ENCODE measurements around the gene TMPRSS6.

TMPRSS6 gene

GRCh38 chr22:37109242-37109917 lies at the start of gene TMPRSS6:
Gene TMPRSS6, minus strand, starts transcription at chr22:37109713. Its CDS starts 6,296 bp downstream, at chr22:37103417.
- DNase-seq, result peak; percentile 49

DNA sequence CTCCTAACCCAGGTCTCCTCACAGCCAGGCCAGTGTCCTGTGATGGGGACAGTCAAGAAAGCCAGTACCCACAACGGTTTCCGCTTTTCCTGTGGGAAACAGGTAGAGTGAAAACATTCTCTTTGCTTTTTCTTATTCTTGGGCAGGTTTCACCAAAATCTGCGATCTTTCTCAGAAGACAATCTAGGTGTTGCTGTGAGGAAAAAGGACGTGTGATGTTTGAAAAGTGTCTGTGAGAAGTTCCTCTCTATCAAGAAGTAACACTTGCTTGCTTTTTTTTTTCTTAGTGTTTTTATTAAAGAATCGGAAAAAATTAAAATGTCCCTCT lies 49.4 kb upstream of the TMPRSS6 start:
- no peak for DNase-seq

GRCh38 chr22:37157516-37158285 lies 48.2 kb upstream of the TMPRSS6 start:
- DNase-seq, result no peak

DNA sequence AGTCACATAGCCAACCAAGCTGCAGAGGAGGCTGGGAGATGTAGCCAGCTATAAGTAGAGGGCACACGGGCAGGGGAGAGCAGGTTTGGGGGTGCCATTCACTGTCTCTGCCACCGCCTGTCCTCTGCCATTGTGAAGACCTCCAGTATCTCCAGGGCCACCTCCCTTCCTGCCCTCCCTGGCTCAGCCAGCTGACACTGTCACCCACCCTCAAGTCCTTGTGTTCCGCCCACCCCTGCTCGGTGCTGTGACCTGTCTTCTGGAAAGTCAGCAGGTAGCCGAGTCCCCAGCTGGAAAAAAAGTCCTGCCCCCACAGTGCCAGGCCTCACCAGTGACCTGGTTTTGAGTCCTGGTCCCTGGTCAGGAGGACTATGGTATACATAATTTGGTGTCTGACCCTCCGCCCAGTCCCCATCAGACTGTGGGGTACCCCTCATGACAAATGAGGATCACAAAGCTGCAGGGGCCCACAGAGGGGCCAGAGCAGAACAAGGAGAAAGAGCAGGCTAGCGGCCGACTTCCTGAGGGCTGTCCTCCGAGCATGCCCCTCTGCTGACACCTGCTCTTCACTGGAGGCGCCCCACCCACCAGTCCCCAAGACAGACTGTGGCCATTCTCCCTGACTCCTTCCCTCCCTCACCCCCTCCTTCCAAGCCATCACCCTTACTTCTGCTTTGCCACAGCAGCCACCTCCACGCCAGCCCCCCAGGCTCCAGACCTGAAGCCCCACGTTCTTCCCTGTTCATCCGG lies 47.3 kb upstream of the TMPRSS6 start:
- DNase-seq, result no peak

GRCh38 chr22:37155971-37156370 lies 46.5 kb upstream of the TMPRSS6 start:
- DNase-seq, result no peak

DNA sequence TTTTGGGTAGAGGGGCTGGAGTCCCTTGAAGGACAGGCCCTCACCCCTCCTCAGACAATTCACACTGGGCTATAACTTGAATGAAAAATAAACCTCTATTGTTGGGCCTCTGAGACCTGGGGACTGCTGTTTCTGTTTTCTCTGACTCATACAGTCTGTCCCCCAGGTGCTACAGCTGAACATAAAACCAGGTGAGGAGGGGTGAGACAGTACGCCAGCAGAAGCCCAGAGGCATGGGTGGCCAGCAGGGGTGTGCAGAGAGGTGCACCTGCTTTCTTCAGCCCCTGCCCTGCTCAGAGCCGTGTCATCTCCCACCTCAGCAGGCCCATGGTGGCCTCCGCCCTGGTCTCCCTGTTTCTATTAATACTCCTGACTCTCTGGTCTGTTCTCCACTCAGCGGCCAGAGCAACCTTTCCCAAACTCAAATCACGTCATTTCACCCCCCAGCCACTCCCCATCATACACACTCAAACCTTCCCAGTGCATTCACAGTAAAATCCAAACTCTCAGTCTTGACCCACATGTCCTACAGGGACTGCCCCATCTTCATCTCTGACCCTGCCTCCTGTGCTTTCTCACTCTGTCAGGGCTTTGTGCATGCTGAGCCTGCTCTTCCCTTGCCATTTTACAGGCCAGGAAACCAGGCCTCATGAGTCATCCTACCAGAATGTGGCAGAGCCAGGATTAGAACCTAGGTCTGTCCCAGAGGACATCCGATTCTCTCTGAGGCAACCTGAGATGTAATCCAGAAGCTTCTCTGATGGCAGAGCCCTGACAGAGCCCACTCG lies 45.6 kb upstream of the TMPRSS6 start:
- DNase-seq, result no peak

GRCh38 chr22:37153901-37154300 lies 44.4 kb upstream of the TMPRSS6 start:
- DNase-seq, result no peak

DNA sequence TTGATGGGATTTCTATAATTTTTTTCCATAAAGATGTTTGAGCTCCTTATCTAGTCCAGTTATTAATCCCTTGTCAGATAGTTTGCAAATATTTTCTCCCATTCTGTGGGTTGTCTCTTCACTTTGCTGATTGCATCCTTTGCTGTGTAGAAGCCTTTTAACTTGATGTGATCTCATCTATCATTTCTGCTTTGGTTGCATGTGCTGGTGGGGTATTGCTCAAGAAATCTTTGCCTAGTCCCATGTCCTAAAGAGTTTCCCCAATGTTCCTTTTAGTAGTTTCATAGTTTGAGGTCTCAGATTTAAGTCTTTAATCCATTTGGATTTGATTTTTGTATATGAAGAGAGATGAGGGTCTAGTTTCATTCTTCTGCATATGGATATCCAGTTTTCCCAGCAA lies 41.9 kb upstream of the TMPRSS6 start:
- DNase-seq, result no peak

DNA sequence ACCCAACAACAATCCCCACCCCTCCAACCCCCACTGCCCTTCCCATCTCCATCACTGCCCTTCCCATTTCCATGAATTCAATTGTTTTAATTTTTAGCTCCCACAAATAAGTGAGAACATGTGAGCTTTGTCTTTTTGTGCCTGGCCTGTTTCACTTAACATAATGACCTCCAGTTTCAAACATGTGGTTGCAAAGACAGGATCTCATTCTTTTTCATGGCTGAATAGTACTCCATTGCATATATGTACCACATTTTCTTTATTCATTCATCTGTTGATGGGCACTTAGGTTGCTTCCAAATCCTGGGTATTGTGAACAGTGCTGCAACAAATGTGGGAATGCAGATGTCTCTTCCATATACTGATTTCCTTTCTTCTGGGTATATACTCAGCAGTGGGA lies 41.2 kb upstream of the TMPRSS6 start:
- no peak for DNase-seq

- no peak for DNase-seq
Measured at GRCh38 chr22:37148742-37149665, 39.5 kb upstream of the TMPRSS6 start.

- DNase-seq, result no peak
Measured at GRCh38 chr22:37148031-37148651, 38.6 kb upstream of the TMPRSS6 start.

DNA sequence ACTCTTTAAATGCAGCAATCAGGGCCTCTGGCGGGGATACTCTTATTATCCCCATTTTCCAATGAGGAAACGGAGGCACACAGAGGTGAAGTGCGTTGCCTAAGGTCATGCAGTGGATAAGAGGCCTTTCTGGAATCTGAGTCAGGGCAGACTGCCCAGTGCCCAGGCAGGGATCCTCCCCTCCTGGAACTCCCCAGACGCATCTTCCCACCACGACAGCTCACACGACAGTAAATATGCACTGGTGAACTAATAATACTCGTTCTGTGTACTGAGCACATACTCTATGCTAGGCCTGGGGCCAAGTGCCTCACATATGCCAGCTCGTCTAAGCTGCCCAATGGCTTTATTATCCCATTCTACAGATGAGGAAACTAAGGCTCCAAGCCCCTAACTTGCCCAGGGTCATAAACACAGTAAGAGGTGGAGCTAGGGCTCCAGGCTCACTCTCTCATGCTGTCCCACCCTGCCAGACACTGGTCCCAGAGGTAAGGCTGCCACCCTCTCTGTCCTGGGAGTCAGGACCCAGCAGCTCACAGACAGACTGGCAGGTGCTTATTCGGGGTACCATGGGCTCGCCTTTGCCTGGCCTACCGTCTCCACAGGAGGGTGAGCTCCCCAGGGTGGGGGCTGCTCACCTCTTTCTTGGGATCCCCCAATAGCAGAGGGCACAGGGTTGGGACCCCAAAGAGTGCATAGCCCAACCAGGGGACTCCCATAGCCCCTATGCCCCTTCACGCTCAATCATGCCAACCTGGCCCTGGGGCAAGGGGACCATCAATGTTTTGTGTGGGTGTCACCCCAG lies 37.9 kb upstream of the TMPRSS6 start:
- DNase-seq, result no peak

GRCh38 chr22:37146507-37147180 lies 37.1 kb upstream of the TMPRSS6 start:
- DNase-seq, result no peak

DNA sequence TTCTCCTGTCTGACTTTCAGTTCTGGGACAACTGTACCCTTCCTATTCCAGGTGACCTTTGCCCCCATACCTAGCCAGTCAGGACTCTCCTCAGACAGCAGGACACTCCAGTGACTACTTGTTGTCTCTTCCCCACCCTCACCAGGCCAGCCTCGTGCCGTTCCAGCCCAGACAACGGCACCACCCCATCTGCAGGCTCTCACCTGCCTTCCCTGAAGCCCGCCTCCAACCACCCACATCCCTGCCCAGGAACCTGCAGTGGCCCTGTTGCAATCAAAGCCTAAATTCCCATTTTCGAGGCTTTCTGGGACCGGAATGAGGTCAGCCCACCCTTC lies 36.5 kb upstream of the TMPRSS6 start:
- no peak for DNase-seq

GRCh38 chr22:37145180-37146050 lies 35.9 kb upstream of the TMPRSS6 start:
- peak; percentile 3 for DNase-seq

DNA sequence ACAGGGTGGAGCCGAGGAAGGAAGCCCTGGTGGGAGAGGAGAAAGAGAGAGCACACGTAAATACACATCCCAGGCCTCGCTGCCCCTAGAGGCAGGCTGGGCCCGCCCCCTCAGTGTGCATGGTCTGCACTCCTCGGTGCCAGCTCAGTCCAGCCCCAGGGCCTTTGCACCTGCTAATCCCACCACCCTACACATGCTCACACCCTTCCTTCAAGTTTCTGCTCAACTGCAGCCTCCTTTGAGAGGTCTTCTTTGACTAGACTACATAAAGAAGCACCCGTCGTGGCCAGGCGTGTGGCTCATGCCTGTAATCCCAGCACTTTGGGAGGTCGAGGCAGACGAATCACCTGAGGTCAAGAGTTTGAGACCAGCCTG lies 34.7 kb upstream of the TMPRSS6 start:
- no peak for DNase-seq

DNA sequence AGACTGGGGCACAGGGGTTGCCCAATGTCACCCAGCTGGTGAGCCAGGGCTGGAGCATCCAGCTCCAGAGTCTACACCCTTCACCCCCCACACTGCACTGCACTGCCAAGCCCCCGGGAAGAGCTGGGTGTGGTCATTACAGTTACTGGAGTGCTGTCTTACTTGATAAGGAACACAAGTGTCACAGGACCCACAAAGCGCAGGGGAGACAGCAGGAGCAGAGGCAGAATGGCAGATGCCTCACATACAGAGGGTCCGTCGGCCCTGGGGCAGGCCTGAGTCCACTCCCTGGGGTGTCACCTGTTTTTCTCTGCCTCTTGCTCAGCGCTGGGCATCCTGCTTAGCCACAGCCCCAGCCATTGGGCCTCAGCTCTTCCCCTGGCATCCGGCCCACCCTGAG lies 32.5 kb upstream of the TMPRSS6 start:
- DNase-seq, result no peak

DNA sequence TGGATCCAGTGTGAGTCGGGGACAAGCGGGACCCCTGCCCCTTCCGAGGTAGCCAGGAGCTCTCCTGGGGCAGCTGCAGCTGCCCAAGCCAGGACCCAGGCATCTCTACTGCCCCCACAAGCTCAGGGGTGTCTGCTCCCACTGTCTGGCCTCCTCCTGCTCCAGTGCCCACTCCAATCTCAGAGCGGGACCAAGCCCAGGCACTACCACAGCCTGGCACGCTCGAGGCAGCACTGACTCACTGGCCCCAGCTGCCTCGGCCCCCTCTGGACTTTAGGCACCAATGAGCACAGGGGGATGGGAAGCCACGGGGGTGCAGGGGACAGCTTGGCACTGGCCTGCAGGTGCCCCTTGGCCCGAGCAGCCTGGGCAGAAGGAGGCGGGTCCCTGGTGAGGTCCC lies 32.0 kb upstream of the TMPRSS6 start:
- no peak for DNase-seq

DNA sequence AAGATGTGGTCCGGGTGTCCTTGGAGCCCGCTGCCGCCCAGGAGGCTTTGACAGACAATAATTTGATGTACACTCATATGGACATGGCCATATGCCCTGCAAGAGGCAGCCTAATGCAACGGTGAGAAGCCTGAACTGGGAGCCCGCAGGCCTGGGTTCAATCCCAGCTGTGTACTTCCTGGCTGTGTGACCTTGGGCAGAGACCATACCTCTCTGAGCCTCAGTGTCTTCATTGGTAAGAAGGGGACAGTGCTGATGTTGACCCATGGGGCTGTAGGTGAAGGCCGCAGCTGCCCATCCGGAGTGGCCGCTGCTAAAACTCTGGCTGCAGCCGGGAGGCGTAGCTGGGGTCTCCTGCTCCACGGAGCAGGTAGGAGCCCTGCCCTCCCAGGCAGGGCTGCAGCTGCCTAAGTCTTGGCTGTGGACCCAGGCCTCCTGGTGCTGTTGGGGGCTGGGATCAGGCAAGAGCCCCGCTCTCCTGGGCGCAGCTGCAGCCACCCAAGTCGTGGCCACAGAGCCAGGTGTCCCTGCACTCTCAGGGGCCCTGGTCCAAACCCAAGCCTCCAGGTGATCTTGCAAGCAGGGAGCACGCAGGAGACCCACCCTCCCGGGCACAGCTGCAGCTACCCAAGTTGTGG lies 31.3 kb upstream of the TMPRSS6 start:
- no peak for DNase-seq
